ENCODE measurements around the gene EPHB1. TPM values are rescaled to one million over a fixed set of nuclear protein-coding genes. Genes with fewer than 3 reads are reported as not detected.

The EPHB1 gene
- total RNA-seq, 3 donors from 2014 or later = 1.8 to 5.9 (median 3.4) TPM

- H3K27me3 ChIP-seq = no peaks in the 10 kb centered on the region
- H3K36me3 ChIP-seq = no peaks in the 10 kb centered on the region
- H3K27ac ChIP-seq = peak overlapping the region; percentile 78 to 82
- no peak for DNase-seq (ENCODE audit: low spot score in 2 of 2)
- H3K4me3 ChIP-seq = no peak overlapping the region
- TF ChIP-seq POLR2AphosphoS5 (IDR thresholded peaks at IDR 0.05) = no peak
- no peak for TF ChIP-seq POLR2A (IDR thresholded peaks at IDR 0.05)
- no peak for TF ChIP-seq CTCF (IDR thresholded peaks at IDR 0.05)
- no peaks in the 10 kb centered on the region for H3K4me1 ChIP-seq
- intact Hi-C loops (cut with DNase I; ENCODE audit: low total_unique reads) = no loop called here
- no peaks in the 10 kb centered on the region for H3K9me3 ChIP-seq
These were observed 26.2 kb upstream of the EPHB1 start for GRCh38 chr3:134768837-134769236.

- TF ChIP-seq CTCF (IDR thresholded peaks at IDR 0.05) (no peak), POLR2A (IDR thresholded peaks at IDR 0.05) (no peak), POLR2AphosphoS5 (IDR thresholded peaks at IDR 0.05) (no peak)
- peak overlapping the region; percentile 78 to 82 for H3K27ac ChIP-seq
- H3K36me3 ChIP-seq = no peaks in the 10 kb centered on the region
- H3K4me3 ChIP-seq = no peak overlapping the region
- no peaks in the 10 kb centered on the region for H3K27me3 ChIP-seq
- H3K4me1 ChIP-seq = no peaks in the 10 kb centered on the region
- intact Hi-C loops (cut with DNase I; ENCODE audit: low total_unique reads) = no loop called here
- no peaks in the 10 kb centered on the region for H3K9me3 ChIP-seq
- DNase-seq (ENCODE audit: low spot score in 2 of 2) = no peak
These were observed 25.7 kb upstream of the EPHB1 start for GRCh38 chr3:134769287-134769868.

GRCh38 chr3:134772011-134772410 is 23.0 kb upstream of the EPHB1 start:
- Histone ChIP-seq H3K4me3 (no peak overlapping the region), H3K9me3 (no peaks in the 10 kb centered on the region), H3K36me3 (no peaks in the 10 kb centered on the region), H3K27me3 (no peaks in the 10 kb centered on the region), H3K27ac (no peak overlapping the region), H3K4me1 (no peaks in the 10 kb centered on the region)
- intact Hi-C loops (cut with DNase I; ENCODE audit: low total_unique reads) = no loop called here
- no peak for TF ChIP-seq POLR2A (IDR thresholded peaks at IDR 0.05)
- no peak for TF ChIP-seq CTCF (IDR thresholded peaks at IDR 0.05)
- no peak for TF ChIP-seq POLR2AphosphoS5 (IDR thresholded peaks at IDR 0.05)
- DNase-seq (ENCODE audit: low spot score in 2 of 2) = no peak

- no peak for TF ChIP-seq CTCF (IDR thresholded peaks at IDR 0.05)
- no peak for DNase-seq (ENCODE audit: low spot score in 2 of 2)
- no peak overlapping the region for H3K4me3 ChIP-seq
- H3K36me3 ChIP-seq = no peaks in the 10 kb centered on the region
- no peaks in the 10 kb centered on the region for H3K4me1 ChIP-seq
- no peaks in the 10 kb centered on the region for H3K9me3 ChIP-seq
- H3K27me3 ChIP-seq = no peaks in the 10 kb centered on the region
- no peak overlapping the region for H3K27ac ChIP-seq
- intact Hi-C loops (cut with DNase I; ENCODE audit: low total_unique reads) = no loop called here
These were observed 22.5 kb upstream of the EPHB1 start for GRCh38 chr3:134772591-134772990.

GRCh38 chr3:134775831-134776230 is 19.2 kb upstream of the EPHB1 start:
- H3K27me3 ChIP-seq = no peaks in the 10 kb centered on the region
- intact Hi-C loops (cut with DNase I; ENCODE audit: low total_unique reads) = no loop called here
- no peaks in the 10 kb centered on the region for H3K9me3 ChIP-seq

More at GRCh38 chr3:134775831-134776230, 19.2 kb upstream of the EPHB1 start:
- no peak for DNase-seq (ENCODE audit: low spot score in 2 of 2)
- Histone ChIP-seq H3K4me3 (no peak overlapping the region), H3K27ac (no peak overlapping the region), H3K36me3 (no peaks in the 10 kb centered on the region), H3K4me1 (no peaks in the 10 kb centered on the region)
- TF ChIP-seq POLR2AphosphoS5 (IDR thresholded peaks at IDR 0.05) (no peak), CTCF (IDR thresholded peaks at IDR 0.05) (no peak), POLR2A (IDR thresholded peaks at IDR 0.05) (no peak)
